ENCODE measurements around the gene OPCML.
A peak's percentile ranks its signal among the peaks of the same experiment; 100 is the strongest.

The OPCML gene

GRCh38 chr11:132898676-132899075 is 633.6 kb downstream of the OPCML start:
- no peak for DNase-seq (ENCODE audit: low read depth, low spot score)

GRCh38 chr11:132898021-132898420 is 634.3 kb downstream of the OPCML start:
- no peak for DNase-seq (ENCODE audit: low read depth, low spot score)

- DNase-seq (ENCODE audit: low read depth, low spot score) = no peak
Measured at GRCh38 chr11:132895340-132895739, 637.0 kb downstream of the OPCML start.

GRCh38 chr11:132894606-132895005 is 637.7 kb downstream of the OPCML start:
- DNase-seq (ENCODE audit: low read depth, low spot score) = no peak

- DNase-seq (ENCODE audit: low read depth, low spot score) = no peak
Measured at GRCh38 chr11:132892876-132893275, 639.4 kb downstream of the OPCML start.

GRCh38 chr11:132888226-132888625 is 644.1 kb downstream of the OPCML start:
- no peak for DNase-seq (ENCODE audit: low read depth, low spot score)

- no peak for DNase-seq (ENCODE audit: low read depth, low spot score)
Measured at GRCh38 chr11:132886335-132886734, 646.0 kb downstream of the OPCML start.

GRCh38 chr11:132883241-132883640 is 649.1 kb downstream of the OPCML start:
- DNase-seq (ENCODE audit: low read depth, low spot score) = no peak

GRCh38 chr11:132881622-132882021 is 650.7 kb downstream of the OPCML start:
- DNase-seq (ENCODE audit: low read depth, low spot score) = no peak

GRCh38 chr11:132878111-132878510 is 654.2 kb downstream of the OPCML start:
- no peak for DNase-seq (ENCODE audit: low read depth, low spot score)

GRCh38 chr11:132876705-132877104 is 655.6 kb downstream of the OPCML start:
- DNase-seq (ENCODE audit: low read depth, low spot score) = no peak

- DNase-seq (ENCODE audit: low read depth, low spot score) = no peak
Measured at GRCh38 chr11:132876239-132876638, 656.1 kb downstream of the OPCML start.

- DNase-seq (ENCODE audit: low read depth, low spot score) = no peak
Measured at GRCh38 chr11:132874638-132875037, 657.7 kb downstream of the OPCML start.

- DNase-seq (ENCODE audit: low read depth, low spot score) = no peak
Measured at GRCh38 chr11:132873841-132874240, 658.5 kb downstream of the OPCML start.

- no peak for DNase-seq (ENCODE audit: low read depth, low spot score)
Measured at GRCh38 chr11:132872211-132872610, 660.1 kb downstream of the OPCML start.

GRCh38 chr11:132866783-132867545 is 665.3 kb downstream of the OPCML start:
- DNase-seq (ENCODE audit: low read depth, low spot score) = no peak

- no peak for DNase-seq (ENCODE audit: low read depth, low spot score)
Measured at GRCh38 chr11:132865623-132866022, 666.7 kb downstream of the OPCML start.

- DNase-seq (ENCODE audit: low read depth, low spot score) = peak; percentile 52
Measured at GRCh38 chr11:132864811-132865576, 667.3 kb downstream of the OPCML start.

- no peak for DNase-seq (ENCODE audit: low read depth, low spot score)
Measured at GRCh38 chr11:132862933-132863332, 669.4 kb downstream of the OPCML start.

GRCh38 chr11:132862137-132862536 is 670.2 kb downstream of the OPCML start:
- no peak for DNase-seq (ENCODE audit: low read depth, low spot score)

GRCh38 chr11:132859306-132859705 is 673.0 kb downstream of the OPCML start:
- no peak for DNase-seq (ENCODE audit: low read depth, low spot score)

- DNase-seq (ENCODE audit: low read depth, low spot score) = peak; percentile 59
Measured at GRCh38 chr11:132858223-132858622, 674.1 kb downstream of the OPCML start.

GRCh38 chr11:132856032-132856431 is 676.3 kb downstream of the OPCML start:
- DNase-seq (ENCODE audit: low read depth, low spot score) = no peak

Data from iPS DF 19.7 (cell line).